ENCODE measurements around the gene NCBP1. TPM values are rescaled to one million over a fixed set of nuclear protein-coding genes. Genes with fewer than 3 reads are reported as not detected.
"Not testable (repeated sequence)": the region's sequence is repeated elsewhere in the genome, so short reads cannot be mapped to it uniquely, and the experiment has no call there.

NCBP1 gene, protein sequence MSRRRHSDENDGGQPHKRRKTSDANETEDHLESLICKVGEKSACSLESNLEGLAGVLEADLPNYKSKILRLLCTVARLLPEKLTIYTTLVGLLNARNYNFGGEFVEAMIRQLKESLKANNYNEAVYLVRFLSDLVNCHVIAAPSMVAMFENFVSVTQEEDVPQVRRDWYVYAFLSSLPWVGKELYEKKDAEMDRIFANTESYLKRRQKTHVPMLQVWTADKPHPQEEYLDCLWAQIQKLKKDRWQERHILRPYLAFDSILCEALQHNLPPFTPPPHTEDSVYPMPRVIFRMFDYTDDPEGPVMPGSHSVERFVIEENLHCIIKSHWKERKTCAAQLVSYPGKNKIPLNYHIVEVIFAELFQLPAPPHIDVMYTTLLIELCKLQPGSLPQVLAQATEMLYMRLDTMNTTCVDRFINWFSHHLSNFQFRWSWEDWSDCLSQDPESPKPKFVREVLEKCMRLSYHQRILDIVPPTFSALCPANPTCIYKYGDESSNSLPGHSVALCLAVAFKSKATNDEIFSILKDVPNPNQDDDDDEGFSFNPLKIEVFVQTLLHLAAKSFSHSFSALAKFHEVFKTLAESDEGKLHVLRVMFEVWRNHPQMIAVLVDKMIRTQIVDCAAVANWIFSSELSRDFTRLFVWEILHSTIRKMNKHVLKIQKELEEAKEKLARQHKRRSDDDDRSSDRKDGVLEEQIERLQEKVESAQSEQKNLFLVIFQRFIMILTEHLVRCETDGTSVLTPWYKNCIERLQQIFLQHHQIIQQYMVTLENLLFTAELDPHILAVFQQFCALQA
- 10 to 100 TPM; 50.7 to 53.5 TPM for total RNA-seq
- polyA plus RNA-seq (2013, experiment 1 of 2), result 27.9 TPM
- polyA plus RNA-seq (2013, experiment 2 of 2), result 27.6 TPM
- total RNA-seq, result 56.6 to 204 (median 95.8) reads per million in 172 experiments

- Histone ChIP-seq H3K9me3 (ENCODE audit: control insufficient read depth in 1 of 2, insufficient read depth in 1 of 2, low read length in 2 of 2) (no peaks in the 10 kb centered on the region), H3K27me3 (ENCODE audit: control insufficient read depth in 1 of 2, insufficient read depth in 2 of 2, low read length in 2 of 2) (no peaks in the 10 kb centered on the region), H3K36me3 (ENCODE audit: insufficient read depth, low read length) (peaks cover 3% of the 10 kb centered on the region), H3K4me3 (ENCODE audit: low read length) (peak within 1 kb of the TSS; percentile 72), H3K4me1 (ENCODE audit: insufficient read depth, low read length) (peaks cover 37% of the 10 kb centered on the region), H3K27ac (ENCODE audit: low read depth in 1 of 2, low read length in 2 of 2) (peak within 1 kb of the TSS; percentile 95 to 97)
- ATAC-seq (ENCODE audit: poor library complexity), result peak; percentile 82
- Mint-ChIP-seq H3K36me3 (ENCODE audit: low read depth) (peaks cover 37% of the 10 kb centered on the region), H3K27ac (peak within 1 kb of the TSS; percentile 99), H3K27me3 (no peaks in the 10 kb centered on the region), H3K9me3 (no peaks in the 10 kb centered on the region), H3K4me1 (ENCODE audit: low read depth) (peaks cover 73% of the 10 kb centered on the region), H3K4me3 (peak within 1 kb of the TSS; percentile 97)
- intact Hi-C loops (cut with DNase I, micrococcal nuclease), result loop anchor here (2.0 to 10.0 kb wide), 6 partner anchors 64 to 1172 kb away; partner anchors contain the start of genes GALNT12 (in 1 of the 2) and XPA (in 1 of the 2)
- peak; percentile 92 to 99 (median 94) for DNase-seq
- ChIA-PET POLR2A (interaction anchor here (0.6 to 2.9 kb wide), 39 partner anchors 10 to 1589 kb away, joined by 3 to 50 read pairs (median 5); partner anchors contain the start of genes ALG2, ANKS6, ANP32B and NANS), CTCF (interaction anchor here (0.6 to 1.6 kb wide), 6 partner anchors 18 to 865 kb away, joined by 3 to 6 read pairs (median 3); partner anchors contain the start of genes ANP32B, TDRD7 and XPA)
- TF ChIP-seq, protein P1, sequence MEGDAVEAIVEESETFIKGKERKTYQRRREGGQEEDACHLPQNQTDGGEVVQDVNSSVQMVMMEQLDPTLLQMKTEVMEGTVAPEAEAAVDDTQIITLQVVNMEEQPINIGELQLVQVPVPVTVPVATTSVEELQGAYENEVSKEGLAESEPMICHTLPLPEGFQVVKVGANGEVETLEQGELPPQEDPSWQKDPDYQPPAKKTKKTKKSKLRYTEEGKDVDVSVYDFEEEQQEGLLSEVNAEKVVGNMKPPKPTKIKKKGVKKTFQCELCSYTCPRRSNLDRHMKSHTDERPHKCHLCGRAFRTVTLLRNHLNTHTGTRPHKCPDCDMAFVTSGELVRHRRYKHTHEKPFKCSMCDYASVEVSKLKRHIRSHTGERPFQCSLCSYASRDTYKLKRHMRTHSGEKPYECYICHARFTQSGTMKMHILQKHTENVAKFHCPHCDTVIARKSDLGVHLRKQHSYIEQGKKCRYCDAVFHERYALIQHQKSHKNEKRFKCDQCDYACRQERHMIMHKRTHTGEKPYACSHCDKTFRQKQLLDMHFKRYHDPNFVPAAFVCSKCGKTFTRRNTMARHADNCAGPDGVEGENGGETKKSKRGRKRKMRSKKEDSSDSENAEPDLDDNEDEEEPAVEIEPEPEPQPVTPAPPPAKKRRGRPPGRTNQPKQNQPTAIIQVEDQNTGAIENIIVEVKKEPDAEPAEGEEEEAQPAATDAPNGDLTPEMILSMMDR (IDR thresholded peaks at IDR 0.05), result no peak
Measured at GRCh38 chr9:97632985-97633858, at the start of gene NCBP1, which contains the start of gene TSTD2. Gene NCBP1 (plus strand): TSS chr9:97633821. CDS start chr9:97633882, 61 bp downstream. Gene TSTD2 (minus strand): TSS chr9:97633368. CDS start chr9:97627562, 5,806 bp downstream.

- DNase-seq; CTCF ChIA-PET; H3K27ac Mint-ChIP-seq; H3K4me1 Mint-ChIP-seq (ENCODE audit: low read depth); H3K9me3 ChIP-seq (ENCODE audit: control insufficient read depth in 1 of 2, insufficient read depth in 1 of 2, low read length in 2 of 2); H3K9me3 Mint-ChIP-seq; intact Hi-C loops (cut with DNase I, micrococcal nuclease); H3K27me3 ChIP-seq (ENCODE audit: control insufficient read depth in 1 of 2, insufficient read depth in 2 of 2, low read length in 2 of 2); H3K4me1 ChIP-seq (ENCODE audit: insufficient read depth, low read length); POLR2A ChIA-PET; H3K4me3 Mint-ChIP-seq; H3K36me3 ChIP-seq (ENCODE audit: insufficient read depth, low read length); H3K27me3 Mint-ChIP-seq; H3K4me3 ChIP-seq (ENCODE audit: low read length); ATAC-seq (ENCODE audit: poor library complexity); H3K27ac ChIP-seq (ENCODE audit: low read depth in 1 of 2, low read length in 2 of 2): not testable (repeated sequence)
- peaks cover 10% of the 10 kb centered on the region for H3K36me3 Mint-ChIP-seq (ENCODE audit: low read depth)
Measured at GRCh38 chr9:97584778-97585177, 48.8 kb upstream of the NCBP1 start.

GRCh38 chr9:97586909-97587308, 46.7 kb upstream of the NCBP1 start:
- H3K4me3 ChIP-seq (ENCODE audit: low read length); H3K36me3 ChIP-seq (ENCODE audit: insufficient read depth, low read length); H3K4me3 Mint-ChIP-seq; H3K9me3 ChIP-seq (ENCODE audit: control insufficient read depth in 1 of 2, insufficient read depth in 1 of 2, low read length in 2 of 2); ATAC-seq (ENCODE audit: poor library complexity); DNase-seq; H3K27ac Mint-ChIP-seq; H3K27me3 Mint-ChIP-seq; H3K27ac ChIP-seq (ENCODE audit: low read depth in 1 of 2, low read length in 2 of 2); H3K36me3 Mint-ChIP-seq (ENCODE audit: low read depth); intact Hi-C loops (cut with DNase I, micrococcal nuclease); H3K9me3 Mint-ChIP-seq; H3K27me3 ChIP-seq (ENCODE audit: control insufficient read depth in 1 of 2, insufficient read depth in 2 of 2, low read length in 2 of 2); H3K4me1 Mint-ChIP-seq (ENCODE audit: low read depth); POLR2A ChIA-PET; H3K4me1 ChIP-seq (ENCODE audit: insufficient read depth, low read length): not testable (repeated sequence)
- CTCF ChIA-PET, result interaction anchor here (1.4 kb wide), 1 partner anchor 12 kb away, joined by 3 read pairs; no protein-coding TSS in a partner anchor
